Measurements from ENCODE around the gene HSDL2. TPM values are rescaled to one million over a fixed set of nuclear protein-coding genes. Genes with fewer than 3 reads are reported as not detected.
A peak's percentile ranks its signal among the peaks of the same experiment; 100 is the strongest.

The HSDL2 gene
- total and polyA plus RNA-seq, 2 donors (not counting 1 experiment from before 2014, with no cell fraction given), result 47.9 to 49.9 TPM

- no peak overlapping the region for H3K4me2 ChIP-seq (ENCODE audit: extremely low read depth, insufficient read depth, low read length)
- no peaks in the 10 kb centered on the region for H3K36me3 ChIP-seq (ENCODE audit: control insufficient read depth, insufficient read depth, low read length)
- no peaks in the 10 kb centered on the region for H3K4me1 ChIP-seq (ENCODE audit: control insufficient read depth, extremely low read depth, insufficient read depth, low read length)
- H3K4me3 ChIP-seq (replicated peaks in 1 of 4; ENCODE audit: control extremely low read depth in 1 of 4, insufficient read depth in 1 of 4, low read depth in 3 of 4, low read length in 4 of 4), result no peak overlapping the region
- peak in 1 of 2 donors; percentile 9 for DNase-seq (ENCODE audit: low read depth in 2 of 2)
- H2AFZ ChIP-seq (ENCODE audit: low read length), result no peak overlapping the region
- no peaks in the 10 kb centered on the region for H4K20me1 ChIP-seq (ENCODE audit: control insufficient read depth, extremely low read depth, insufficient read depth, low read length)
- TF ChIP-seq EZH2 (IDR thresholded peaks at IDR 0.05; ENCODE audit: low read length, missing control alignments), result no peak
- TF ChIP-seq, protein P1, sequence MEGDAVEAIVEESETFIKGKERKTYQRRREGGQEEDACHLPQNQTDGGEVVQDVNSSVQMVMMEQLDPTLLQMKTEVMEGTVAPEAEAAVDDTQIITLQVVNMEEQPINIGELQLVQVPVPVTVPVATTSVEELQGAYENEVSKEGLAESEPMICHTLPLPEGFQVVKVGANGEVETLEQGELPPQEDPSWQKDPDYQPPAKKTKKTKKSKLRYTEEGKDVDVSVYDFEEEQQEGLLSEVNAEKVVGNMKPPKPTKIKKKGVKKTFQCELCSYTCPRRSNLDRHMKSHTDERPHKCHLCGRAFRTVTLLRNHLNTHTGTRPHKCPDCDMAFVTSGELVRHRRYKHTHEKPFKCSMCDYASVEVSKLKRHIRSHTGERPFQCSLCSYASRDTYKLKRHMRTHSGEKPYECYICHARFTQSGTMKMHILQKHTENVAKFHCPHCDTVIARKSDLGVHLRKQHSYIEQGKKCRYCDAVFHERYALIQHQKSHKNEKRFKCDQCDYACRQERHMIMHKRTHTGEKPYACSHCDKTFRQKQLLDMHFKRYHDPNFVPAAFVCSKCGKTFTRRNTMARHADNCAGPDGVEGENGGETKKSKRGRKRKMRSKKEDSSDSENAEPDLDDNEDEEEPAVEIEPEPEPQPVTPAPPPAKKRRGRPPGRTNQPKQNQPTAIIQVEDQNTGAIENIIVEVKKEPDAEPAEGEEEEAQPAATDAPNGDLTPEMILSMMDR (conservative IDR thresholded peaks at IDR 0.05 in 1 of 2, IDR thresholded peaks at IDR 0.05 in 1 of 2; ENCODE audit: low read depth in 1 of 2, low read length in 2 of 2), result no peak
- no peak overlapping the region for H3K27ac ChIP-seq (ENCODE audit: insufficient read depth, low read length)
- no peaks in the 10 kb centered on the region for H3K9me3 ChIP-seq (ENCODE audit: control insufficient read depth, insufficient read depth, low read depth, low read length)
- H3K9ac ChIP-seq (ENCODE audit: insufficient read depth, low read length), result no peak overlapping the region
- no peaks in the 10 kb centered on the region for H3K27me3 ChIP-seq (ENCODE audit: control insufficient read depth, insufficient read depth, low read length)
- H3K79me2 ChIP-seq (ENCODE audit: control insufficient read depth, insufficient read depth, low read length), result no peaks in the 10 kb centered on the region
These were observed 114.2 kb downstream of the HSDL2 start for GRCh38 chr9:112494153-112494552.

- H3K4me3 ChIP-seq (replicated peaks in 1 of 4; ENCODE audit: control extremely low read depth in 1 of 4, insufficient read depth in 1 of 4, low read depth in 3 of 4, low read length in 4 of 4), result no peak overlapping the region
- H3K9me3 ChIP-seq (ENCODE audit: control insufficient read depth, insufficient read depth, low read depth, low read length), result no peaks in the 10 kb centered on the region
- H3K36me3 ChIP-seq (ENCODE audit: control insufficient read depth, insufficient read depth, low read length), result no peaks in the 10 kb centered on the region
- no peaks in the 10 kb centered on the region for H3K4me1 ChIP-seq (ENCODE audit: control insufficient read depth, extremely low read depth, insufficient read depth, low read length)
- no peaks in the 10 kb centered on the region for H4K20me1 ChIP-seq (ENCODE audit: control insufficient read depth, extremely low read depth, insufficient read depth, low read length)
- no peak overlapping the region for H3K4me2 ChIP-seq (ENCODE audit: extremely low read depth, insufficient read depth, low read length)
- H3K9ac ChIP-seq (ENCODE audit: insufficient read depth, low read length), result no peak overlapping the region
- TF ChIP-seq, protein P1 (conservative IDR thresholded peaks at IDR 0.05 in 1 of 2, IDR thresholded peaks at IDR 0.05 in 1 of 2; ENCODE audit: low read depth in 1 of 2, low read length in 2 of 2), result no peak
- no peak for TF ChIP-seq EZH2 (IDR thresholded peaks at IDR 0.05; ENCODE audit: low read length, missing control alignments)
- no peaks in the 10 kb centered on the region for H3K27me3 ChIP-seq (ENCODE audit: control insufficient read depth, insufficient read depth, low read length)
- H3K27ac ChIP-seq (ENCODE audit: insufficient read depth, low read length), result no peak overlapping the region
- no peak overlapping the region for H2AFZ ChIP-seq (ENCODE audit: low read length)
- DNase-seq (ENCODE audit: low read depth in 2 of 2), result no peak
- no peaks in the 10 kb centered on the region for H3K79me2 ChIP-seq (ENCODE audit: control insufficient read depth, insufficient read depth, low read length)
These were observed 115.7 kb downstream of the HSDL2 start for GRCh38 chr9:112495614-112496013.

DNA sequence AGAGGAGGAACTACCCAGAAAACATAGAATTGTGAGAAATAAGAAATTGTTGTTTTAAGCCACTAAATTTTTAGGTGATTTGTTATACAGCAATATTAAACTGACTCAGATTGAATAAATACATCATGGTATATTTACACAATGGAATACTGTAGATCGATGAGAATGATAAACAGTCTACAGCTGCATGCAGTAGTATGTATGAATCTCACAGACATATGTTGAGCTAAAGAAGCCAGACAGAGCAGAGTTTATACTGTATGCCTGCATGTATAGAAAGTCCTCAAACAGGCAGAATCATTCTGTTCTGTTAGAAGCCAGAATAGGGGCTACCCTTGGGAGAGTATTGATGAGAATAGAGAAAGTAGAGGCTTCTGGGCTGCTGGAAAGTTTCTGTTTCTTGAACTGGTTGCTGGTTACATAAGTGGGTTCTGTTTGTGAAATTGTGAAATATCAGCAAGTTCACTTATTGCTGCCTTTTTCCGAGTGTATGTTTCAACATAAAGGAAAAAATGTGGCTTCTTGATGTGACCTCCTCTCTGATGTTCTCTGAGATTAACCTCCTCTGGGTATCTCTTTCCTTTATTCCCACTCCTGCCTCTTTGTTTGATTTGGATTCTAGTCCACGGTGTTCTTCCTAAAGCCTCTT, 116.3 kb downstream of the HSDL2 start:
- peak in 1 of 2 donors; percentile 34 for DNase-seq (ENCODE audit: low read depth in 2 of 2)
- Histone ChIP-seq H3K9ac (ENCODE audit: insufficient read depth, low read length) (no peak overlapping the region), H3K79me2 (ENCODE audit: control insufficient read depth, insufficient read depth, low read length) (no peaks in the 10 kb centered on the region), H3K27me3 (ENCODE audit: control insufficient read depth, insufficient read depth, low read length) (no peaks in the 10 kb centered on the region), H2AFZ (ENCODE audit: low read length) (no peak overlapping the region), H3K36me3 (ENCODE audit: control insufficient read depth, insufficient read depth, low read length) (no peaks in the 10 kb centered on the region), H3K4me3 (replicated peaks in 1 of 4; ENCODE audit: control extremely low read depth in 1 of 4, insufficient read depth in 1 of 4, low read depth in 3 of 4, low read length in 4 of 4) (no peak overlapping the region), H3K4me1 (ENCODE audit: control insufficient read depth, extremely low read depth, insufficient read depth, low read length) (no peaks in the 10 kb centered on the region), H4K20me1 (ENCODE audit: control insufficient read depth, extremely low read depth, insufficient read depth, low read length) (no peaks in the 10 kb centered on the region), H3K9me3 (ENCODE audit: control insufficient read depth, insufficient read depth, low read depth, low read length) (no peaks in the 10 kb centered on the region), H3K4me2 (ENCODE audit: extremely low read depth, insufficient read depth, low read length) (no peak overlapping the region), H3K27ac (ENCODE audit: insufficient read depth, low read length) (no peak overlapping the region)
- no peak for TF ChIP-seq EZH2 (IDR thresholded peaks at IDR 0.05; ENCODE audit: low read length, missing control alignments)
- TF ChIP-seq, protein P1 (conservative IDR thresholded peaks at IDR 0.05 in 1 of 2, IDR thresholded peaks at IDR 0.05 in 1 of 2; ENCODE audit: low read depth in 1 of 2, low read length in 2 of 2), result no peak

Measured in fibroblast of lung (primary cell).